Measurements from ENCODE around the gene MX1.
A peak's percentile ranks its signal among the peaks of the same experiment; 100 is the strongest.

DNA sequence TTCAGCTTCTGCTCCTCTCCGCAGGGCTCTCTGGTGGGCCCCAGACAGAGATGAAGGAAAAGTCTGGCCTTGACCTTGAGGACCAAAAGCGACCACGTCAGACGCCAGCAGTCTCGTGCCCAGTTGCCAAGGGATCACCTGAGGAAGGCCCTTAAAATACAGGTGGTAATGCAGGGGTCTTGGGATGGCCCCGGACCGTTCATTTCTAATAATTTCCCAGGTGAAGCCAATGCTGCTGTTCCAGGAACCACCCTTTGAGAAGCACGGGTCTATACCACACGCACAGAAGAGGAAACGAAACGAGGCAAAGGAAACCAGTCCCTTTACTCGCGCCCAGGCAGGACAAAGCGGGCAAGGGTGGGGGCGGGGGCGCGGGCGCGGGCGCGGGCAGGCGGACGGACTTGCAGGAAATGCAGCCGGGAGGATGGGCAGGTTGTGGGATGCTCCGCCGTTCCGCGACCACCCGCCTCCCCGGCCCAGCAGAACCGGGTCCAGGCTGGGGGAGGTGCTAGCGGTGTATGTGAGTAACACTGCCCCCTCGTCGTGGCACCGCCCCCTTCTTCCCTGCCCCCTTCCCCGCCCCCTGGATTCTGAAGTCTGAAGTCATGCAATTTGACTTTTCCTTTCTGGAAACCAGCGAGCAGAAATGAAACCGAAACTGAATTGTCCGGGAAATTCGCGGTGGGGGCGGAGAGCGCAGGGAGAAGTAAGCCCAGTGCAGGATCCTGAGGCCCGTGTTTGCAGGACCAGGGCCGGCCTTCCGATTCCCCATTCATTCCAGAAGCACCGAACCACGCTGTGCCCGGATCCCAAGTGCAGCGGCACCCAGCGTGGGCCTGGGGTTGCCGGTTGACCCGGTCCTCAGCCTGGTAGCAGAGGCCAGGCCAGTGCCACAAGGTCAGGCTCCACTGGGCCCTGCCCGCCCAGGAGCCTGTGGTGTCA lies 5.8 kb upstream of the MX1 start:
- TF ChIP-seq, protein P1, sequence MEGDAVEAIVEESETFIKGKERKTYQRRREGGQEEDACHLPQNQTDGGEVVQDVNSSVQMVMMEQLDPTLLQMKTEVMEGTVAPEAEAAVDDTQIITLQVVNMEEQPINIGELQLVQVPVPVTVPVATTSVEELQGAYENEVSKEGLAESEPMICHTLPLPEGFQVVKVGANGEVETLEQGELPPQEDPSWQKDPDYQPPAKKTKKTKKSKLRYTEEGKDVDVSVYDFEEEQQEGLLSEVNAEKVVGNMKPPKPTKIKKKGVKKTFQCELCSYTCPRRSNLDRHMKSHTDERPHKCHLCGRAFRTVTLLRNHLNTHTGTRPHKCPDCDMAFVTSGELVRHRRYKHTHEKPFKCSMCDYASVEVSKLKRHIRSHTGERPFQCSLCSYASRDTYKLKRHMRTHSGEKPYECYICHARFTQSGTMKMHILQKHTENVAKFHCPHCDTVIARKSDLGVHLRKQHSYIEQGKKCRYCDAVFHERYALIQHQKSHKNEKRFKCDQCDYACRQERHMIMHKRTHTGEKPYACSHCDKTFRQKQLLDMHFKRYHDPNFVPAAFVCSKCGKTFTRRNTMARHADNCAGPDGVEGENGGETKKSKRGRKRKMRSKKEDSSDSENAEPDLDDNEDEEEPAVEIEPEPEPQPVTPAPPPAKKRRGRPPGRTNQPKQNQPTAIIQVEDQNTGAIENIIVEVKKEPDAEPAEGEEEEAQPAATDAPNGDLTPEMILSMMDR (conservative IDR thresholded peaks at IDR 0.05) = no peak
- peak; percentile 82; the same call in 1 of the 2 replicates for TF ChIP-seq ZFX (IDR thresholded peaks at IDR 0.05)

All from C4-2B (cell line).